ENCODE data around the gene RPS4Y1.

DNA sequence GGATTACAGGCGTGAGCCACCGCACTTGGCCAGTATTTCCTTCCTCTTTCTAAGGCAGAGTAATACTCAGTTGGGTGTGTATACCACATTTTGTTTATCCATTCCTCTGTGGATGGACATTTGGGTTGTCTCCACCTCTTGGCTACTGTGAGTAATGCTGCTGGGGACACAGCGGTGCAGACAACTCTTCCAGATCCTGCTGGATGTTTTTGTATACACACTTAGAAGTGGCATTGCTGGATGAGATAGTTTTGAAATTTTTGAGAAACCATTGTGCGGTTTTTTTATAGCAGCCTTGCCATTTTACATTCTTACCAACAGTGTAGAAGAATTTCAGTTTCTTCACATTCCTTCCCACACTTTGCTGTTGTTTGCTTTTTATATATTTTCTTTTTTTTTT, 16.3 kb downstream of the RPS4Y1 start:
- TF ChIP-seq, protein P1, sequence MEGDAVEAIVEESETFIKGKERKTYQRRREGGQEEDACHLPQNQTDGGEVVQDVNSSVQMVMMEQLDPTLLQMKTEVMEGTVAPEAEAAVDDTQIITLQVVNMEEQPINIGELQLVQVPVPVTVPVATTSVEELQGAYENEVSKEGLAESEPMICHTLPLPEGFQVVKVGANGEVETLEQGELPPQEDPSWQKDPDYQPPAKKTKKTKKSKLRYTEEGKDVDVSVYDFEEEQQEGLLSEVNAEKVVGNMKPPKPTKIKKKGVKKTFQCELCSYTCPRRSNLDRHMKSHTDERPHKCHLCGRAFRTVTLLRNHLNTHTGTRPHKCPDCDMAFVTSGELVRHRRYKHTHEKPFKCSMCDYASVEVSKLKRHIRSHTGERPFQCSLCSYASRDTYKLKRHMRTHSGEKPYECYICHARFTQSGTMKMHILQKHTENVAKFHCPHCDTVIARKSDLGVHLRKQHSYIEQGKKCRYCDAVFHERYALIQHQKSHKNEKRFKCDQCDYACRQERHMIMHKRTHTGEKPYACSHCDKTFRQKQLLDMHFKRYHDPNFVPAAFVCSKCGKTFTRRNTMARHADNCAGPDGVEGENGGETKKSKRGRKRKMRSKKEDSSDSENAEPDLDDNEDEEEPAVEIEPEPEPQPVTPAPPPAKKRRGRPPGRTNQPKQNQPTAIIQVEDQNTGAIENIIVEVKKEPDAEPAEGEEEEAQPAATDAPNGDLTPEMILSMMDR (conservative IDR thresholded peaks at IDR 0.05; ENCODE audit: low read length): no peak
- no peak for TF ChIP-seq EZH2phosphoT487 (IDR thresholded peaks at IDR 0.05; ENCODE audit: borderline replicate concordance)

Data from Loucy (cell line).